Limb (tissue), 2 donors: Measurements from ENCODE around the gene TMEM163.
A peak's percentile ranks its signal among the peaks of the same experiment; 100 is the strongest.

ENCODE experiments used
- DNase-seq, 2 donors: peaks; one replicate each; pipeline ENCODE4 v3.0.0-alpha.2; 2016; ENCODE audit errors: extremely low spot score in 2 of 2

Gene TMEM163

DNA sequence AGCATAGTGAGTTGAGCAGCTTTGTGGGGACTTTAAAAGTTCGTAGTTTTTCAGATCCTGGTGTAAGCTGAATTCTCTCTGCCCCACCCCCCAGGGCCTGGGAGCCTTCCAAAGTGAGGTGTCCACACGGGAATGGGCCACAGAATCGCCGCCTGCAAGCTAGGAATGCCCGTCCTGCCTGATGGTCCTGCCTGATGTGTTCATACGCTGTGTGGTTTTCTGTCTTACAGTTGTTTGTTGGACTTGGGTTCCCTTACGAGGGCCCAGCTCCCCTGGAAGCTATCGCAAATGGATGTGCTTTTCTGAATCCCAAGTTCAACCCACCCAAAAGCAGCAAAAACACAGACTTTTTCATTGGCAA, 306.2 kb downstream of the TMEM163 start:
- peak in 1 of 2 donors; percentile 42 for DNase-seq

DNA sequence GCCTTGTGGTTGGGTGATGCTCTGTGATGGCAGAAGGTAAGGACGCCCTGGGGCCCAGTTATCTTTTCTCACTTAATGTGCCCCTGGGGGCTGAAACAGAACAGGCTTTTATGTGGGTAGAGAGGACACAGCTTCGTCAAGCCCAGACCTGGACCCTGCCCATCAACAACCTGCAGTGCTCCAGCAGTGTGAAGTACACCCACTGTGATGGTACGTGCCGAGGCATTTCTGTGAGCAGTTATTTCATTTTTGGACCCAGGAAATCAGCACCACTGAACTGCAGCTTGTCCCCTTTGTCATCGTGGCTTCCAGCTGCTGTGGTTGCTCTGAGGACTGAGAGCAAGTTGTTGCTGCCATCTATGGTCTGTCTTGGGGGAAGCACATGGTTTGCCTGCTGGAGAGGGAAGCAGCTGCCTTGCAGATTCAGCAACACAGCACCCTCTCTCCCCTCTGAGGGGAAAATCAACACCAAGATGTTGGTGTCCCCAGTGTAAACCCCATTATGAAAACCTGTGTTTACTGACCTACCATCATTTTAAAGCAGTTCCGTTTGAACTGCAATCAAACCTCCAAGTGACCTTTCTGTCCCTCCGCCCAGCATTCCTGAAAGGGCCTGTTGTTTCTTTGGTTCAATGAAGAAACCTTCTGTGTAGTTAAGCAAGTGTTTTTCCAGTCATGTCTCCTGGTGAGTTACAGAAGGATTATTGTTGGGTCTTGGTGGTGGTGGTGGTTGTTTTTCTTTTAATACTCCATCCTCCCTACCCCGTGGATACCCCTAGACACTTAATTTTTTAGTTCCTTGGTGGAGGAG, 306.8 kb downstream of the TMEM163 start:
- DNase-seq, result peak; percentile 85 to 88

DNA sequence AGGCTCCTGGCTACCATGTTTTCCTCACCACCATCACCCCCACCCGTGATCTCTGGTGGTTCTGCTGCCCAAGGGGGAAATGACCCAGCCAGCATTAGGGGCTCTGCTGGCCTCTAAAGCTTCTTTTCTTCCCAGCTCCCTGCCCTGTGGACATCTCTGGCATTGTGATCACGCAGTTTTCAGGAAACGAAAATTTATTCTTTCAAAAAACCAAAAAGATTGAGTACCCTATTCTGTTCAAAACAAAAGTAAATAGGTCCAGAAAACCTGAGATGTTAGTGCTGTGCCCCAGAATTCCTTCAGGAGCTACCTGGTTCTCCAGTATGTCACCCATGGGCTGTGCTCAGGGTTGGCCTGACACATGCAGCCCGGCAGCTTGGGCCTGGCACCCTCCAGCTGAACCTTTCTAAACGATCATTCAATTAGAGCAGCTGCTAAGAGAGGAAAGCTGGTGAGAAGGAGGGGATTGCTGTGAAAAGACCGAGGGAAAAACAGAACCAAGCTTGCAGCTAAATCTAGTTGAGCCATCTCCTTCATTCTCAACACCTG, 307.4 kb downstream of the TMEM163 start:
- DNase-seq, result peak in 1 of 2 donors; percentile 36

DNA sequence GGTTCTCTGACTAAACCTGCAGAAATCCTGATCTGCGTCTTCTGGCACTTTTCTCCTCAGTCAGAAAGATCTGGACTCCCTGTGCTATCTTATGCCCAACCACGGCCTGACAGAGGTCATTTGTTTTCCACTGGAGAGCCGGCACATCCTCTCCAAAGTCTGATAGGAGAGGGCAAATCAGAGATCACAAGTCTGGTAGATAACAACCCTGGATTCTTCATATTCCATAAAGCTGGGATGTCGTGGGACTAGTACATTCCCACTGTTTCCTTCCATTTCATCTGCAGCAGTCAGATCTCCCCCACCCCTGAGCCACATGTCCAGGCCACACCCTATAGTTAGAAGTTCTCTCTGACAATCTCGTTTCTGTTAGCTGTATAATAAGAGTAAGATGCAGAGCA, 308.0 kb downstream of the TMEM163 start:
- peak in 1 of 2 donors; percentile 8 for DNase-seq

DNA sequence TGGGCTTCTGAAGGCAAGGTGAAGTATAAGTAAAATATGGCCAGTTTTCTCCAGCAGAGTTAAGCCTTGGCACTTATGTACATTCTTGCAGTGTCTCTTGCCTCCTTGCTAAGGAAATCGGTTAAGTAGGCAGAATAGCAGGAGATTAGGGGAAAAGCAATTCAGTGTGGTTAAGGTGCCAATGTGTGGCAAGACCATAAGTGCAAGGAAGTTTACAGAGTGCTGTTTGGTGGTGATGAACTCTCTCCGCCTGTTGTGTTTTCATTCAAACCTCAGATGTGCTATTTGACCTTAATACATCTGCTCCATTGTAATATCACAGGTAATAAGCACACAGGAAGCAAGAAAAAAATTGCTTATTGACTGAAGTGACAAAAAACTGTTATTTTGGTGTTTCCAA, 308.8 kb downstream of the TMEM163 start:
- DNase-seq, result no peak

DNA sequence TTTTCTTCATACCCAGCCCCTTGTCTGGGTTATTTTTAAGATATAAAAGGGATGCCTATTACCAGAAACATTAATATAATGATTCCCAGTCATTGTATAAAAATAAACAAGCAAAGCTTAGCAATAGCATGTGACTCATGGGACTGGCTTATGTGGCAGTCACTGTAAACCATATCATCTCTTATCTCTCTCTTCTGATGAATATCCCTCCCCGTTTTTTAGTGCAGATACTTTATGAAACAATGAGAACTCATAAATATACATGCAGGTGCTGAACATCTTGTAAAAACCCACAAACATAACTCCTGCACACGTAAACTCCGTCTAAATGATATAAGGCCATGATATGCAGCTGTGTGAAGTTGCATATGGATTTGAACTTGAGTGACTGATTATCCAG, 310.0 kb downstream of the TMEM163 start:
- no peak for DNase-seq

DNA sequence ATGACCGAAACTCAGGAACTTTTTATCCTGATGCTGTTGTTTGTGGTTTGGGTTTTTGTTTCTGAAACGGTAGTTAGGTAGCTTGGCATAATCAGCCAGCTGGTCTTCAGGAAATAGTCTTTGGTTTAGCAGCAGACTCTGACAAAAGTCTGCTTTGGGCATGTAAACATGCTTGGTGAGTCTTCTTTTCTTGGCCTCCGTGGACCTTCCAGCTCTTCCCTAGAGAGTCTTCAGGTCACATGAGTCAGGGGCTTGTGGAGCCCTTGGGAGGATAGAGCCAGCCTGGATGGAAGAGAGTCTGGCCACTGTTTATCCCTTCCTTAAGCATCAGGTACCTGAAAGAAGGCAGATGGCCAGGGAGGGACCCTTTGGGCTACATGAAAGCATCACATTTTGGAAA, 310.4 kb downstream of the TMEM163 start:
- DNase-seq, result no peak

DNA sequence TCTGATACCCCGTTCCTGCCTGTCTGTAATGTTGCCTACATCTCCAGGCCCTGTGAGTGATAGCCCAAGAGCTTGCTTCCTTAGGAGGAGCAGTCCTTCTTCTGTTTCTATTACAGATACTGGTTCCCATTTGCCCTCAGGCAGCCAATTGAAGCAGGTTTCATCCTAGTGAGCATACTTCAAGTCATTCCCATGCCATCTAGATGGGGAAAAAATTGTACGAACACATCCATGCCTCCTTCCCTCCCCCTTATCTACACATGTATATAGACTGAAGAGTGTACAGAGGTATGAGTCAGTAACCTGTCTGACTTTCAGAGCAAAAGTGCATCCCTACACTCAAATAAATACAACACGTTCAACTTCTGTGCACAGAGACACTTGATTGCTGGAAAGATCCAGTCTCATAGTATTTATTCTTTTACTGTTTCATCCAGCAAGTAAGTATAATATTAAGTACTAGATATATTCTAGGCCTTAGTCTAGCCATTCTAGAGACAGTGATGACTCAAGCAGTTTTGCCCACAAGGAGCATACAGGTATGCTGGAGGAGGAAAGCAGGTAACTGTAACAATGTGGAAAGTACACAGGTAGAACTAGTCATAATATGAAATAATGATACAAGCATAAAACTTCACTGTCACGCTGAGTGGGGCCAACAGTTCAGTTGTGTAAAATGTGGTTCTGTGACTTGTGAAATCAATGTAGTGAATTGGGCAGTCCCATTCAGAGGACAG, 311.5 kb downstream of the TMEM163 start:
- no peak for DNase-seq

DNA sequence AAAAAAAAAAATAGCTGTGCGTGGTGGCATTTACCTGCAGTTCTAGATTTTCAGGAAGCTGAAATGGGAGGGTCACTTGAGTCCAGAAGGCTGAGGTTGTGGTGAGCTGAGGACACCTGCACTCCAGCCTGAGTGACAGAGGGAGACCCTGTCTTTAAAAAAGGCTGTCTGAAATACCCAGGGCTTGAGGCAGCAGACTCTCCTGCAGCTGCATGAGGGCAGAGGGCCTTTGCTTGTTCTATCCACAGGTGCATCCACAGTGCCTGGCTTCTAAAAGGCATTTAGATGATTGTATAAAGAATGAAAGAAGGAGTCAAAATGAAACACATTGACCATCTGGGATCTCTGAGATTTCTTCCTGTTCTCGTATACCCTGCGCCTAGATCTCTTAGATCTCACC, 312.1 kb downstream of the TMEM163 start:
- DNase-seq, result no peak

DNA sequence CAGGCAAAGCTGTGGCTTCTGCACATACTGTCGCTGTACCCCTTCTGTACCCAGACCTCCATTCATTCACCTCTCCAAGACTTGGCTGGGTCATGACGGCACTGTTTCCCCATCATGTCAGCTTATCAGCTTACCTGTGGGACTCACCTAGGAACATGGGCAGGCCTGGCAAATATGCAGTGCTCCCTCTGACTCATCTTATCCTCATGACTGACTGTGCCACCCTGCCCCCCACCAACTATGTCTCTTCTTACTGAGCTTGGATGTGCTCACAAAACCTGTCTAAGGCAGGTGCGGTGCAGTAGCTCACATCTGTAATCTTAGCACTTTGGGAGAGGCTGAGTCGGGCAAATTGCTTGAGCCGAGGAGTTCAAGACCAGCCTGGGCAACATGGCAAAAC, 312.5 kb downstream of the TMEM163 start:
- DNase-seq, result no peak
